Limb (tissue), 2 donors: ENCODE measurements around the gene HSPB8.
A peak's percentile ranks its signal among the peaks of the same experiment; 100 is the strongest.

Source experiments
- DNase-seq, 2 donors: peaks; one replicate each; pipeline ENCODE4 v3.0.0-alpha.2; 2016; ENCODE audit errors: extremely low spot score in 2 of 2

Gene HSPB8, protein sequence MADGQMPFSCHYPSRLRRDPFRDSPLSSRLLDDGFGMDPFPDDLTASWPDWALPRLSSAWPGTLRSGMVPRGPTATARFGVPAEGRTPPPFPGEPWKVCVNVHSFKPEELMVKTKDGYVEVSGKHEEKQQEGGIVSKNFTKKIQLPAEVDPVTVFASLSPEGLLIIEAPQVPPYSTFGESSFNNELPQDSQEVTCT

DNA sequence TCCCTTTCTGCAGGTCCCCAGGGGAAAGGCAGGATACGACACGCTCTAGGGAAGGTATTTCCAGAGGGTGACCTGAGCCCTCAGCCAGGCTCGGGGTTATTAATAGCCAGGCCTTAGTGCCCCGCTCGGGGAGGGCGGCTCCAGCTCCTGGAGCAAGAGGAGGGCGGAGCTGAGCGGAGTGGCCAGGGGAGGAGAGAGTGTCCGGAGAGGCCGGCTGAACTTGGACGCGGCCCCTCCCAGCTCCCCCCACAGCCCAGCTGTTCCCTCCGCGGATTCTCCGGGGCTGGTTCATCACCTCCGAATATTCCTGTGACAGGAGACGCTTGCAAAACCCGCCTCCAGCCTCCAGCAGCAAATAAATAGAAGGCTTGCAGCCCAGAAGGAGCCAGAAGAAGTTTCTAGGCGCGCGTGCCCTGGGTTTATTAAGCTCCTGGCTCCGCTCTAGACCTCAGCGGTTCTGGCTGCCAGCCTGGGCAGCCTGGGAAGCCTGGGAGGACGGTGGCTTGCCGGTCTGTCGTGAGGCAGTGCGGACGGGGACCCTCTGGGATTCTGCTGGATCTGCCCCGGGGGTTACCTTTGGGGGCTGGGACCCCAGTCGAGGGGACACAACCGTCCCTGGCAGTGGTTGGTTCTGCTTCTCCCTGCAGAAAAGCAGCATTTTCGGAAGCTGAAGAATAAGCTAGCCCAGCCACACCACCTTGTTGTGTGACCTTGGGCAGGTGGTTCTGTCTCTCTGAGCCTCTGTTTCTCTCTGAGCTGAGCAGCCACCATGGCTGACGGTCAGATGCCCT lies at the start of gene HSPB8:
Gene HSPB8, plus strand, starts transcription at position 388 of the 791 bp plus-strand sequence. Its CDS starts 382 bp downstream, at position 770.
- DNase-seq: peak; percentile 58 to 76

DNA sequence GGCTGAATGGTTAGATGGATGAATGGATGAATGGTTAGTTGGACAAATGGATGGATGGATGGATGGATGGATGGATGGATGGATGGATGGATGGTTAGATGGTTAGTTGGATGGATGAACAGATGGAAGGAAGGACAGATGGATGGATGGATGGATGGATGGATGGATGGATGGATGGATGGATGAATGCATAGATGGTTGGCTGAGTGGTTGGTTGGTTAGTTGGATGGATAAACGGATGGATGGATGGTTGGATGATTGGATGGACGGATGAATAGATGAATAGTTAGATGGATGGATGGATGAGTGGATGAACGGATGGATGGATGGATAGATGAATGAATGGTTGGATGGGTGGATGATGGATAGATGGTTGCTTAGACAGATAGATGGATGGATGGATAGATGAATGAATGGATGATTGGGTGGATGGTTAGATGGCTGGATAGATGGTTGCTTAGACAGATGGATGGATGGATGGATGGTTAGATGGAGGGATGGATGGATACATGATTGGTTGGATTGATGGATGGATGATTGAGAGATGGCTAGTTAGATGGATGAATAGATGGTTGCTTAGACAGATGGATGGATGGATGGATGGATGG lies 48.8 kb upstream of the HSPB8 start:
- no peak for DNase-seq

DNA sequence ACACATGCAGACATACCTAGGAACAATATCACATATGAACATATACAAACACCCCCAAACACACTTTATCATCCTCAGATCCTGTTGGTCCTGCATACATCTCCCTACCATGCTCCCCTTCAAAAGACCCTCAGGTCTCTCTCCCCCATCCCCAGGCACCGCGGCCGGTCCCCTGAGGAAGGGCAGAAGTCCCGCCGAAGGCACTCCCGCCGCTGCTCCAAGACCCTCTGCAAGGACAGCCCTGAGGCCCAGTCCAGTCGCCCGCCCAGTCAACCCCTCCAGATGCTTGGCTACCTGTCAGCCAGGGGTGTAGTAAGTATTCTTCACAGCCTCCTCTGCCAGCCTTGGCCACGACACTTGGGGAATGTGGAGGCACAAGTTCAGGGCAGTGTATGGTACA lies 48.2 kb upstream of the HSPB8 start:
- DNase-seq: no peak

DNA sequence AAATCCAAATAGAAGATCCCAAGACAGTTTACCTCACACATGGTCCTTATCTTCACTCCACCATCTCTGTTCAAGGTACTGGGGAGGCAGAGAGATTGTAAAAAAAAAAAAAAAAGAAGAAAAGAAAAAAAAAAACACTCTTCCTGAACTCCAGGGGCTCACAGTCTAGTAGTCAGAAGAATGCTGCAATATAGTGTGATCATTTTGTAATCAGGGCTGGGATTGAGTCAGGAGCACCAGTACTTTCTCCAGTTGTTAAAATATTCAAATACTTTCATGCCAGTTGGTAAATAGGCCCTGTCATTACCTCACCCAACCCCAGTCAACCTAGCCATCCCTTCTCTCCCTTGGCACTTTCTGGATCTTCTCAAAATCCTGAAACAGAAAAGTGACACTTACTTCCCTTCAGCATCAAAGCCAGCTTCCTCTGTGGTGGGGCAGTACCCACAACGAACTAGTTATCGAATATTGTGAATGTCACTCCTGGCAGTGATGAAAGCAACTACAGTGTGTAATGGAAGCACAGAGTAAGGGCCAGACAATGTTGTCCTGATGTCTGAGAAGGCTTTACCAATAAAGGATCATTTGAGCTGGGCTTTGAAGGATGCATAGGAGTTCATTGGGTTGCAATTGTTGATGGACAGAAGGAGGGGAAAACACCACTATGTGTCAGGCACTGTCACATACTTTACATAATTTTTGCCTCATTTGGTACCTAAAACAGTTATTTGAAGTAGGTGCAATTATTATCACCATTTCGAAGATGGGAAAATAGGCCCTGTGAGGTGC lies 44.3 kb upstream of the HSPB8 start:
- DNase-seq: no peak

DNA sequence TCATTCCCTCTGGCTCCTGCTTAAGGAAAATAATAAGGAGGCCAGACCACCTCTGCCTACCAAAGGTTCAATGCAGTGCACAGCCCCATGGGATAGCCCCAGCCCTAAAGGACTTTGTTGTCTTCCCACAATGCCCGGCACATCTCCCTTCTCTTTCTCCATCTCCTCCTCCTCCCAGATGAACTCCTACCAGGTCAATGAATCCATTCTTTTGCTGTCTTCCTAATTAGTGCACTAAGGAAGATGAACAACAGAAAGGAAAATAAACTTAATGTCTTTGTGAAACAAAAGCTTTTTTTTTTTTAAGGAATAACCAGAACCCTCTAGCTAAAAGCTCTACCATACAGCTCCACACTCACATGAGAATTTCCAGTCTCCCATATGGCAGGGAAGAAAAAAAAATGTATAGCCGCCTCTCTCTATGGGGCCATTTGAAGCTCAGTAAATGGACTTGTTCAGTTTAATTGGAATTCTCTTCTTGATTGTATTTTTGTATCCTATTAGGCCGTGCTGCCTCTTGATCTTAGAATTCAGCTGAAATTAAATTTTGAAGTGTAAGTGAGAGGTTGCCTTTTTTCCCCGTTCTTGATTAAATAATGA lies 41.8 kb upstream of the HSPB8 start:
- DNase-seq: no peak

DNA sequence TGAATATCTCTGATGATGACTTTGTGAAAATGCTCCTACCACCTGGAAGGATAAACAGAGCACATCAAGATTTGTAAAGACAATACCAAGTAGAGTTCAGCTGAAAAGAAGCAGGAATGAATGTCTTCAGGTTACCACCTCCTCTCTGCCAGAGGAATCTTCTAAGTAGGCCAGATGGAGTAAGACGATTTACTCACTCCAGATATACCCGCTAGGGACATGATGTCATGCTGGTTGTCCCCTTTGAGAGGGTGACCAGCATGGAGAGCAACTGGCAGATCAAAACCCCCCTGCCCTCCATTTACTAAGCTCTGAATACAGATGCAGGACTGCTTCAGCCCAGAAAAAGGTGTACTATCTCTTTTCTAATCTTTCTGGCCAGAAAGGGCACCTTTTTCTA lies 39.3 kb upstream of the HSPB8 start:
- no peak for DNase-seq

DNA sequence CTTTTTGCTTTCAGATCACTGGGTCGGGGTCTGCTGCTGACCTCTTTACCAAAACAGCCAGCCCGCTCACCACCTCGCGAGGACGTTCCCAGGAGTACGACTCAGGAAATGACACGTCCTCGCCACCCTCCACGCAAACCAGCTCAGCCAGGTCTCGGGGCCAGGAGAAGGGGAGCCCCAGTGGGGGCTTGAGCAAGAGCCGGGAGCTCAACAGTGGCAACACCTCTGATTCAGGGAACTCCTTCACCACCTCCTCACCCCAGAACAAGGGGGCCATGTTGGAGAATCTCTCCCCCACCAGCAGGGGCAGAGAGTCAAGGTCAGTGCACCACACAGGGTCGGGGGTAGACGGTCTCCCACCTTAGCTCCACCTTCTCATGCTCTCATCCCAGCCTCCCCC lies 33.4 kb upstream of the HSPB8 start:
- no peak for DNase-seq

DNA sequence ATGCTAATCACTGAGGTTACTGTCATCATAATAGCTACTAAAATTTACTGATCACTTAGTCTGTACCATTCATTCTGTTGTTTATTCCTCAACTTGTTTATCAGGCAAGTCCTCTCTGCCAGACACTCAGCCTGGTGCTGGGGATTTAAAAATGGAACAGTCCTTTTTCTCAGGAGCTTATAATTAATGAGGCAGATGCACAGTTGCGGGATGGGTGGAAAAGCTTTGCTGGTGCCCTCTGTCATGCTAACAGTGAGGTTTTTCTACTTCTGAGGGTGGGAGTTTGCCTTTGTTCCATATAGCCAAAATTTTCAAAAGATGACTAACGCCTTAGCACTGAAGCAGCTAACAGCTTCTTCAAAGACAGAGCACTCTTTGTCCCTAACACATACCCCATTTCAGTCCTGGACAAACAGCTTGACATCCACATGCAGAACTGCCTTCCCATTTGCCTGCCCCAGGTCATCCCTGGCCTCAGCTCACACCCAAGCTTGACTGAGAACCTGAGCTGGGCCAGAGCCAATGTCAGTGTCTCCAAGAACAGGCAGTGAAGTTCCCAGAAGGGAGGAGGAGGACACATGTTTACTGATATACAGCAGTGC lies 30.8 kb upstream of the HSPB8 start:
- DNase-seq: no peak

DNA sequence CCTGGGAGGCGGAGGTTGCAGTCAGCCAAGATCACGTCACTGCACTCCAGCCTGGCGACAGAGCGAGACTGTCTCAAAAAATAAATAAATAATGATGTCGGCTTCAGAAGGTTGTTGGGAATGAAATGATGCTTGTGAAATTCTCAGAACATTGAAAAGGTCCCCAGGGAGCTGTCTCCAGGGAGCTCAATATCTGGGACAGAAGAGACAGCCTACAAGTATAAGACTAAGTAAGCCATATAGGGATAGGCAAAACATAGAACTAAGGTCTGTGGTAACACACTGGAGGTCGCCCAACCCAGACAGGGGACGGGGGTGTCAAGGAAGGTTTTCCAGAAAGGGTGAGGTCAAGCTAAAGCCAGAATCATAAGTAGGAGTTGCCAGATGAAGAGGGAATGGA lies 29.5 kb upstream of the HSPB8 start:
- no peak for DNase-seq

DNA sequence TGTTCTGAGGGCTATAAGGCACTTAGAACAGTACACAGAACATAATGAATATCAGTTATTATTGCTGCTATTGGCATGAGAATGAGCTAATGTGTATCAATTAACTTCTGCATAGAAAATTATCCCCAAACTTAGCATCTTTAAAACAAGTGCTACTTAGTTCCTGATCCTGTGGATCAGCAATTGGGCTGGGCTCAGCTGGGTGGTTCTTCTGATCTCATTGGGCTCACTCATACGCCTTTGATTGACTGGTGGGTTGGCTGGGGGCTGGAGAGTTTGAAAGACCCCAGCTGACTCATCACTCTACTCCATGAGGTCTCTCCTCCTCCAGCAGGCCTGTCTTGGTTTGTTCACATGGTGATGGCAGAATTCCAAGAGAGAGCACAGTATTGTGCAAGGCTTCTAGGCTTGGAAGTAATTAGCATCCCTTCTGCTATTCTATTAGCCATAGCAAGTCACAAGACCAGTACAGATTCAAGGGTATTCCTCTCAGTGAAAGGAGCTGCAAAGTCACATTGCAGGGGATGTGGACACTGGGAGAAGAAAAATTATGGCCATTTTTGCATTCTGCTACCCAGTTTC lies 27.2 kb upstream of the HSPB8 start:
- no peak for DNase-seq

DNA sequence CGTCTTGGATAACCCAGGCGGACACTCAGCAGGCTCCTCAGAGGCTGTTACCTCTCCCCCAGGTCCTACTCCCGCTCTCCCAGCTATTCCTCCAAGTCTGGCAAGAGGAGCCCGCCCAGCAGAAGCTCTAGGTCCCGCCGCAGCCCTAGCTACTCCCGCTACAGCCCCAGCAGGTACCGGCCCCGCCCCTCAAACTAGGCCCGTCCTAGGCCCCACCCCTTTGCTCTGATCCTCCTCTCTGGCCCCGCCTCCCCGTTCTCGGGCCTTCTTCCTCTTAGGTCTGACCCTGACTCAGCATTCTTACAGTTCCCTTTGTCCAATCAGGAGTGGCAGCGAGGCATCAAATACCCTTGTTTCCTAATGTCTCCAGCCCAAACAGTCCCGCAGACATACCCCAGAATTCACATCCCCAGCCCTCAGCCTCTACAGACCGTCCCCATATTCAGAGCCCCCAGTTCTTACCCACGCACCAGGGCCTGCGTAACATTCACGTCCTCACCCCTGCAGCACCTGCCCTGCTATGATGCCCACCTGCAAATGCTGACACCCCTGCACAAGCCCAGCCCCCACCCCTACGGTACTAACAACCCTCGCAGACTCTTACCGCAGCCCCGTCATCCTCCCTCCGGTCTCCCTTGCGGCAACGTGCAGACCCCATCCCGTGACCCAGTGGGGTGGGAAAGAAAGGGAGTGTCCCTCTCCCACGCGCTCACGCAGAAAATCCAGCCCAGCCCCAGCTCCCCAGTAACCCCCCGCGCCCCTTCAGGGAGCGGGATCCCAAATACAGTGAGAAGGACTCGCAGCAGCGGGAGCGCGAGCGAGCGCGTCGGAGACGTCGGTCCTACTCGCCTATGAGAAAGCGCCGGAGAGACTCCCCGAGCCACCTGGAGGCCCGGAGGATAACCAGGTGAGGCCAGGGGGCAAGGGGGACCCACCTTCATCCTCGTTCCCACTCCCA lies 25.0 kb upstream of the HSPB8 start:
- DNase-seq: peak in 1 of 2 donors; percentile 53

DNA sequence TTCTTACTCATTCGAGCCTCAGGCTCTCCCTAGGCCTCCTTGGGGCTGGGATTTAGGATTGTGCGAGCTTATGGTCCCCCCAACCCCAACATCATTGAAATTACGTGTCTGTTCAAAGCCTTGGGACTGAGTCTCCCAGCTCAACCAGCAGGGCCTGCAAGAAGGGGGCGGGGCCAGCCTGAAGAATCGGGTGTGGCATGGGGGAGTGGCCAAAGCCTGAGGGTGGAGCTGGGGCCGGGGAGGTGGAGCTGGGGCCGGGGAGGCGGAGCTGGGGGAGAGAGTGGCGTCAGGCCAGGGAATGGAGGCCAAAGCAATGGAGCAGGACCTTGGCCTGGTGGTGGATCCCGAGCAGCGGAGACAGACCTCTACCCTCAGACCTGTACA lies 24.3 kb upstream of the HSPB8 start:
- peak in 1 of 2 donors; percentile 42 for DNase-seq

DNA sequence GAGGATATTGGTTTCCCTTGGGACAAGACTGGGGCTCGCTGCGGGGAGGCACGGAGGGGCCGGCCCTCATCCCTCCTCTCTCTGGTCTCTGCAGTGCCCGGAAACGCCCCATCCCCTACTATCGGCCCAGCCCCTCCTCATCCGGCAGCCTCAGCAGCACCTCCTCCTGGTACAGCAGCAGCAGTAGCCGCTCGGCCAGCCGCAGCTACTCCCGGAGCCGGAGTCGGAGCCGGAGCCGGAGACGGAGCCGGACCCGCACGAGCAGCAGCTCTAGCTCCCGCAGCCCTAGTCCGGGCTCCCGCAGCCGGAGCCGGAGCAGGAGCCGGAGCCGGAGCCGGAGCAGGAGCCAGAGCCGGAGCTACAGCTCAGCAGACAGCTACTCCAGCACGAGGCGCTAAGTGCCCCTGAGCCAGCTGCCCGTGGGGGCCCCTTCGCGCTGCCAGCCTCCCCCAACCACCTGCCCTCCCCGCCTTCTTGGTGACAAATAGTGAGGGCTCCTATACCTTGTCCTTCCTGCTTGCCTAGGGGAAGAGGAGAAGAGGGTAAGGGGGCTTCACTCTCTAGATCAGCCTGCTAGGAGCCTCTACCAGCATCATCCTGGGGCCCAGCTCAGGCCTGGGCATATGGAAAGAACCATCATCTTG lies 22.2 kb upstream of the HSPB8 start:
- no peak for DNase-seq

DNA sequence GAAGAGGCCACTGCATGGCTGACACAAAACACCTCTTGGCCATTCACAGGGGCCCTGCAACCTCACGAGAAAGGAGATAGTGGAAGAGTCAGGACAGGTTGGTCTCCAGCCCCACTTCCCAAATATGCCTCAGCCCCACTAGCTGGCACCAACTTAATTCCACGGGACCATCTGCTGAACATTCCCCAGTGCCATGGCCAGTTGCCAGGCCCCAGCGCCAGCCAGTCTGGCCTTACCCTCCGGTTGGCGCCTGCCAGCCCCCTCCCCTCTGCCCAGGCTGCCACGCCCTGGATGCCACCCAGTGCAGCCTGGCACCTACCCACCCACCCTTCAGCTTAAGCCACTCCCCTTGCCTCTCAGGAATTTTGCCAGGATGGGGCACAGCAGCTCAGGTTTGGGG lies 21.2 kb upstream of the HSPB8 start:
- peak in 1 of 2 donors; percentile 39 for DNase-seq

DNA sequence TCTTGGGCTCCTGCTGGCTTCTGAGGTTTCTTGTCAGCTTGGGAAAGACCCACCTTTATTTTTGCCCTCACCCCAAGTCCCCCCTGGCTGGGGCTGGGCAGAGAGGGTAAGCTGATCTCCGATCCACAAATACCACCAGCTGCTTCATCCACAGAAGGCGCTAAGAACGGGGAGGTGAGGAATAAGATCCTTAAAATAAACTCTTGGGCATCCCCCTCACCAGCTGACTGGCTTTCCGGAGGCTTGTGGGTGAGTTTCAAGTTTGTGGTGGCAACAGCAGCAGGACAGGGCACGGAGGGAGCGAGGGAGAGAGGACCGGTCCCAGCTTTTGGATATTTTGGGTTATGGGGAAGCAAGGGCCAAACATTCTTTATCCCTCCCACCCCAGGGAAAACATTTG lies 20.8 kb upstream of the HSPB8 start:
- DNase-seq: peak in 1 of 2 donors; percentile 35

DNA sequence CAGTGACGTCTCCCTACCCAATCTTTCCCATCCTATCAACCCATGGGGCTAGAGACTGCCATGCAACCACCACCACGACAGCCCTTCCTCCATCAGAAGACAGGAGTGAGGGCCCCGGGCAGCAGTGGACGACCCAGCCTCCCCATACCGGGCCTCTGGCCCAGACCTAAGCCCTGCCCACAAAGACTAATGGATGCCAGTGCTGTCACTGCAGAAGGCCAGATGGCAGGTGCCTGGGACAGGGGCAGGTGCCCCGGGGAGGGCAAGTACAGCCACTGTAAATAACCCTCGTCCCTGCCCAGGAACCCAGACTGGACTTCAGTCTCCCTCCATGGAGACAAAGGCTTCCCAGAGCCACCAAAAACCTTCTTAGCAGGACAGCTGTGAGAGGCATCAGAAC lies 20.3 kb upstream of the HSPB8 start:
- DNase-seq: no peak

DNA sequence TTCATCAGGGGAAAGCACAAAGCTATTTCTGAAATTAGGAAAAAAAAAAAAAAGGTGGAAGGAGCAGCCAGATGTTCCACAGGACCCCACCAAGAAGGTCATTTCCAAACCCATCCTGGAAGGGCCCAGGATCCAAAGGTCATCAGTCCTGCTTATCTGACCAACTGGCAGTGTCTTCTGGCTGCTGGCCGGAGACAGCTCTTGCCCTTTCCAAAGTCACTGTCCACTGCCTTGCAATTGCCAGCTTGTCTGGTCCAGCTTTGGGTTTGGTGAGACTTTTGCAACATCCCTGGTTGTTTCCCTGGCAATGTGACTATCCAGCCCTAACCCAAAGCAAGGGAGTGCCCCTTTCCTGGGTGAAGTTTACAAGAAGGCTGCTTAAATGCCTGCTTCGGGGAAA lies 18.9 kb upstream of the HSPB8 start:
- no peak for DNase-seq

DNA sequence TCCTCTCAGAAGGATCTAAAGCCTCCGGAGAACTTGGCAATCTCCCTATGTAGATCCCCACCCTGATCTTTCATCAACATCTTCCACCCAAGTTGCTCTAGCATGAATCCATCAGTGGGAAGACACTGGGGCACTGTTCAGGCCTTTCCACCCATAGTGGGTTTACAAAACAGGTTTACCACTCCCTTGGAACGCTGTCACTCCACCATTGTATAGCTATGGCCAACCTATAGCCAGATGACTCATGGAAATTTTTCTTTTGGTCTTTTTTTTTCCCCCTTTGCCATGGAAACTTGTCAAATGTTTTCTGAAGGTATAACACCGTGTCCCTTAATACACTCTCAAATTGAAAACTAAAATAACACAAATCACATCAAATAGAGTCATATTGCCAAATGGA lies 10.8 kb upstream of the HSPB8 start:
- no peak for DNase-seq

DNA sequence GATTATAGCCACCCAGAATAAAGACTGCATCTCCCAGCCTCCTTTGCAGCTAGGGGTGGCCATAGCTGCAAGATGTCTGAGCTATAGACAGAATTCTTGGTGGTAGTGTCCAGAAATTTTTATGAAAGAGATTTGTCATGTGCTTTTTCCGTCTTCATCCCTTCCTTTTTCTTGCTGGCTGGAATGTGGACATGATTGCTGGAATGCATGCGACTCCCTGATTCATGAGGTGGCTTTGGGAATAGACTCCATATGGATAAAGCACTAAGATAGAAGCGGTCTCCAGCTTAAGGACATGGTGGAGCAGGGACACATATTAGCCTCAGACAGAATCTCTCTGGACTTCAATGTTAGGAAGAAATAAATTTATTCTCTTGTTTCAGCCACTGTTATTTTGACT lies 10.0 kb upstream of the HSPB8 start:
- no peak for DNase-seq
